ENCODE results near the gene LINC00237.

- TF ChIP-seq POLR2A (IDR thresholded peaks at IDR 0.05) = no peak
- no peak for TF ChIP-seq CTCF (IDR thresholded peaks at IDR 0.05)
Measured at GRCh38 chr20:21127201-21127981, 21.2 kb upstream of the LINC00237 start.

Measured in adrenal gland (tissue), 5 donors.